Hematopoietic multipotent progenitor cell (in vitro differentiated cells): ENCODE data around the gene GABBR2. TPM values are rescaled to one million over a fixed set of nuclear protein-coding genes. Genes with fewer than 3 reads are reported as not detected.

Experiments
- DNase-seq, 3 donors: peaks; one replicate each; pipeline ENCODE4 v3.0.0-alpha.2; 2011 to 2015; ENCODE audit warnings: low read depth in 2 of 3, low spot score in 2 of 3
- total RNA-seq: library from RNA; depleted of rRNA; stranded (reverse); fragments of >200 nt; gene quantifications from one replicate; pipeline ENCODE4 v1.2.3, GENCODE V29; 2012

The GABBR2 gene
- total RNA-seq, 1 donor, result not detected

DNA sequence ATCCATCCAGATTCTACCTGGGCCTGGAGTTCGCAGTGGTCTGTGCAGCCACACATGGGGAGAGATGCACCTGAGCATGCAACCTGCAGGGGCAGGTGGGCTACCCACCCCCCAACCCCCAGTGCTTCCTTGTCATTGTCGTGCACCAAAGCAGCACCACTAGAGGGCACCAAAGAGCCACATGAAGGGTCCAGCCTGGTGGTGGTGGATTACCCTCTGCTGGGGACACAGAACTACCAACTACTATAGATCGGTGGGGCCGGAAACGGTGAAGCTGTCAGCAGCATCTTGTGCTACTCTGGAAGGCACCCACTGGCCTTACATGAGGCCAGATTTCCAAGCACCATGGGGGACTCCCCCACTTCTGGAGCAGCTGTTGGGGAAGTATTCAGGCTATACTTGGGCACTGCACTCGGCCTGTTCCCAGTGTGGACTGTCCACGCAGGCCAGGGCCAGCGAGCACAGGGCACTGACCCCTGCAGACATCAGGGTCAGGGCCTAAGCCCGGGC is 393.1 kb downstream of the GABBR2 start:
- peak; percentile 47 to 94 (median 86) for DNase-seq

DNA sequence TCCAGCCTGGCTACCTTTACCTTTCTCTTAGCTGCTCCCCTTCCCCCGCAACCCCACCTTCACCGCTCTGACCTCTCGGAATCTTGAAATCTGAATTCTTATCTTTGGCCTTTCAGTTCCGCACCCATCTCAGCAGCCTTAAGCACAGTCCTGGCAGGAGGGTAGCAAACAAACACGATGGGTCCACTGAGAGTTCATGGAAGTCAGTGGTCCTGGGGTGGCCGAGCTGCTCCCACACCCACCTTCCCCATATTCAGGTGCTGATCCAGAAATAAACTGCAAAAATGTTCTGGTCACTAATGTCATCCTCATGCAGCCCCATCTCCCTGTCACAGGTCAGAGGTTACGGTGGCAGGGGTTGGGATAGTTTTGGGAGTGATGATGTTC is 393.7 kb downstream of the GABBR2 start:
- DNase-seq, result no peak

DNA sequence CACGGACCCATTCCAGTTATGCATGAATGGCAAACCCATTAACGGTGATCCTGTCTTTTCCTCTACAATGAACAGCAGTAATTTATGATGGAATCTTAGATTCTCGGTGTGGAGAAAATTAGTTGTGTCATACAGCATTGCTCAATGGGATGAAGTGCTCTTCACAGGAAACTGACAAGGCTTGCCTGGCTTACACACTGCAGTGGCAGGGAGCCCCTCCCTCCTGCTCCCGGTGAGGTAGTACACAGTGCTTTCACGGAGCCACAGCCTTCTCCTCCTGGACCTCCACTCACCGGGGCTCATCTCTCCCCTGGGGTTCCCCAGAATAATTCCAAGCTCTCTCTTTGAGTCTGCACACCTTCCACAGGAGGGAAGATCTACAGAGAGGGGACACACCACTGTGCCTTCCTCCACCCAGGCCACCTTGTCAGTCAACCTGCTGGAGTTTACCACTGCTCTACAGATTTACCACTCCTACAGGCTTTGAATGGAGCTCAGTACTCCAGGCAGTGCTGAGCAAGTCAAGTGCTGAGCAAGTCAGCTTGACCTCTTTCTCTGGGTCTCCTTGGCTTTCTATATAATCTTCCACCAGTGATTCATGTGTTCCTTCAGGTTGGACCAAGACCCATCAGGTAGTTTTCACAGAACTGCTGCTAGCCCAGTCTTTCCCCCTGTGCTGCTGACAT is 394.2 kb downstream of the GABBR2 start:
- DNase-seq, result no peak

DNA sequence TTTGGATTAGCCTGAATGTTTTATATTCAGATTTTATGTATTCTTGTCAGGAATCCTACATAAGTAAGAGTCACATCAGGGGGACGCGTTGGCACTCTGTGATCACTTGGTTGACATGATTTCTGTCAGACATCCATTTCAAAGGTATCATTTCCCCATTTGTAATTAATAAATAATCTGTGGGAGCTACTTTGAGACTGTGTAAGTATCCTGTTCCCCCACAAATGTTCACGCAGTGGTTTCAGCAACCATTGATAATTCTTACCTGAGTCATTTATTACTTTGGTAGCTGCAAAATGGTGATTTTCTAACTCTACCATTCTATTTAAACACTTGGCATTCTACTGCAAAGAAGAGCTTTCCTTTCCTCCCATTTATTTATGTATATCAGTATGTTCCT is 396.4 kb downstream of the GABBR2 start:
- no peak for DNase-seq

DNA sequence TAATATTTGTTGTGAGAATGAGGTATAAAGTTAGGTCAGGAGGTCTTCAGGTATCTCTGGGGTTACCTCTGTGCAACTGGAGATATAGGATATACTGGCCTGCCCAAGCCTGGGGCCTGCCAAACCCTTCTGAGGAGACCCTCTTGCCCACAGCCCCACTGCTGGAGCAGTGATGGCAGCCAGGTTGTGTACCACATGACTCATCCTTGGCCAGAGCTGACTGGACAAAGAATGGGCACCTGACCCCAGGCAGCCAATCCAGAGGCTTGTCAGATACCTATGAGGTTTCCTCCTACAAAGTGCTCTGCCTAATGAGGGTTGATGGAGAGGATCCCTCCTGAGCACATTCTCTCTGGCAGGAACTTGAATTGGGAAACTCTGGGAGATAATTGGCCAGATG is 397.2 kb downstream of the GABBR2 start:
- DNase-seq, result no peak

DNA sequence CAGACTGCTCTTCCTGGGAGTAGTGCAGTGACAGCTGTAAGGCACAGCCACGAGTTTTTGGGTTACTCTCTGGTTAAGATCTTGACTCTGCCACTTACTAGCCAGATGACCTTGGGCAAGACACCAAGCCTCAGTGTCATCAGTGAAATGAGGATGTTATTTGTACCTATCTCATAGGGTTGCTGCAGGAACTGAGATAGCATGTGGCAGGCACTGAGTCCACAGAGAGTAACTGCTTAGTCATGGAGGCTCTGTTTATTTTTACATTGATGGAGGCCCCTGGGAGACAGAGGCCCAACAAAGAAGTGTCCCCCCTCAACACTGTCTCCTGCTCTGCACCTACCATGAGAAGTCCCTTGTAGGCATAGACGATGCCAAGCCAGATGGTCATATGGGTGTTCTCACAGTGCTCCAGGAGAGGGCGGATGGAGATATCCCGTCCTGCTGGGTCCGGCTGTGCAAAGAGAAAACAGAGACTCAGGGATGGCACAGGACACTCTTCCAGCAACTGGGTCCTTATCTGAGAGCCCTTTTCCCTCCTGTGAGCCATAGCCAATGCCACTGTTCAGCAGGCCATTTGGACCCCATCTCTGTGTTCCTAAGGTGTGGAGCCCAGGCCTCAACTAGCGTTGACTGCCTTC is 397.9 kb downstream of the GABBR2 start:
- peak in 2 of 3 donors; percentile 9 to 41 for DNase-seq

DNA sequence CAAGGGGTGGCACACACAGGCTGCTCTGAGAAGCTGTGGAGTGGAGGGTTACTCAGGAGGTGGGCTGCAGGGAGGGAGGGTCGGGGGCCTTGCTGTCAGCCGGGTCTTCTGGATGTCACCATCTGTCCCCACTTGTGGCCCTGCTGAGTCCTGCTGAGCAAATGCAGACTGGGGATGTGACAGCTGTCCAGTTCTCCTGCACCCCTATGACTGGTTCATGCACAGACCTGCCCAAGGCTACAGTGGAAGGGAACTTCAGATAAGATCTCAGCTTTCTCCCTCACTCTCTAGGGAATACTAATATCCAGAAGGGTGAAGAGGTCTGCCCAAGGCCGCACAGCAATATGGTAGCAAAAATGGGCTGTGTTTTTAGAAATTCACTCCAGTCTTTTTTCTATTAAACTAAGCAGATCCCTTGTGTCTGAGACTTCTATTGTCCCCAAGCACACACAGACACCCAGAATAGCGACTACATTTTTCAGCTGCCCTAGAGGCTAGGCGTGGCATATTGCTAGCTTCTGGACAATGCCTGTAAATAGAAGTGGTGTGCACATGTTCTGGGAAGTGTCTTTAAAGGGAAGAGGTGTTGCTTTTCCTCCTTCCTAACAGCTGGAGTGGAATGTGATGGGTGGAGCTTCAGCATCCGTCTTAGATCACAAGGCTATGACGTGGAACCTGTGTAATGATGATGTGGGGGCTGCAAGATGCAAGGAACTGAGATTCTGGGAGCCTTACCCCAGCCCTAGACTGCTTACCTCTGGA is 402.2 kb downstream of the GABBR2 start:
- no peak for DNase-seq

DNA sequence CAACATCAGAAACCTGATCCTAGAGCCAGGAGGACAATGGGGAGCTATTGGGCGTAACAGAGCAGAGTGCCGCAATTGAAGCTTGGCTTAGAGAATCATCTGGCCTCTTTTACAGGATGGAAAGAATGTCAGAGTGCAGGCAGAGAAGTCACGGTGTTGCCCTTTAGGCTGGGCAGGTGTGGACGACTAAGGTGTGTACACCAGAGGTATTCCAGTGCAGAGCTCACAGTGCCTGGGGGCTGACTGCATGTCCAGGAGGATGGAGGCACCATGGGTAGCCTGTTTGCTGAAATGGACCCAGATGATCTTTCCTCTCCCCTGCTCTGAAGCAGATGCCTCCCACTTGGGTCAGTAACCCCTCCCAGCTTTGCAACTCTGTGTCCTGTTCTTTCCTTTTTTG is 404.4 kb downstream of the GABBR2 start:
- no peak for DNase-seq

DNA sequence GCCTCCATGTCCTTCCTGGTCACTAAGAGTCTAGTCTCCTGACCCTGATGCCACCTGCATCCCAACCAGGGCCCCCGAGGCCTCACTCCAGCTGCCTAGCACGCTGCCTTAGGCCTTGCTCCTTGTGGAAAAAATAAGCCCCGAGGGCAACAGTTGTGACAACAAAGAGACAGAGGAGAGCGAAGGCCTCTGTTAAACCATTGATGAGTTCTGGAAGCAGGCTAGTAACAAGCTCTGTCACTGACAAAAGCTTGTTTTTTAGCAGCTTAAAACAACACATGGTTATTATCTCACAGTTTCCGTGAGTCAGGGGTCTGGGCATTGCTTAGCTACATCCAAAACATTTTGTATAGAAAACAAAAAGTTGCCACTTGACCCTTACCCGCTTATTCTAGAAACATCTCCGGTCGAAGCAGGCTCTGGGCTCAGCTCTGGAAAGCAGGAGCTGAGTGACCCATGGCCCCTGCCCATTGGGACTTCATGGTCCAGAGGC is 405.1 kb downstream of the GABBR2 start:
- DNase-seq, result no peak

DNA sequence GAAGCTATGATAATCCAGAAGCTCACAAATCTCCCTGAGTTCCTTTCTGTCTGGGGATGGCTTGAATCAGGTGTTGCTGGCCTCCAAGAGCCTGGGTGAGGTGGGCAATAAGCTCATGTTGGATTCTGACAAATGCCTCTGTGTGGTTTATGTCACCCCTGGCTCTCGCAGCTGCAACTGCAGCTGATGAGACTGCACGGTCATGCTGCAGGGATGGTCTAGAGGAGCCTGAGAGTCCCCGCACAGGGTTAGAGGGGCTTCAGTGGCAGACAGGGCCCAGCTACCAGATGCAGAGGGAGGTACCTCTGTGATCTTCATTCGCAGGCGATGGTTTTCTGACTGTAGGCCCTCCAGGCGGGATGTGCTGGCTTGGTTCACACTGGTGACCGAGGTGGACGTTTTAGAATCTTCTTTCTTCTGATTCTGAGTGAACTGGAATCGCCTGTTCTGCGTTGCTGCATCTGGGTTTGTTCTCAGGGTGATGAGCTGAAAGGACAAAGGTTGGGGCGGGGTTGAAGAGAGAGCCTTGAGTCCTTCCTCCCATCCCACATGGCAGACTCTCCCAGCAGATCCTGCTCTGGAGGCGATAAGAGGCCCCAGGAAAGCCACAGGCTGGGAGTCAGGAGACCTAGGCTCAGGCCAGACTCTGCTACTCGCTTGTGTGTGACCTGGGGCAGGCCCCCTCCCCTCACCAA is 405.6 kb downstream of the GABBR2 start:
- DNase-seq, result no peak

DNA sequence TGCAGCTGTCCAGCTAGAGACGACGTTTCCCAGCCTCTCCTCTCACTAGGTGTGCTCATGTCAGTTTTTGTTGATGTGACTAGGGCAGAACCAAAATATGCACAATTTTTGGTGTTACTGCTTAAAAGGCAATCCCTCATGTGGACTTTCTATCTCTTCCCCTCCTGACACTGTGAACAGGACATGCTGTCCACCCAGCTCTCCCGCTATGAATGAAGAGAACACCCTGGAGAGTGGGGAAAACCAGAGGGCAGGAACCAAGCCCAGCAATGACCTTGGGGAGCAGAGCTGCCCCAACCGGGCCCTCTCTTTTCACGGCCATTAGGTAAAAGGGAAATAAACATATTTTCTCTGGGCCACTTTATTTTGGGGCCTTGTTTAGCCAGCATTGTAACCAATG is 406.6 kb downstream of the GABBR2 start:
- no peak for DNase-seq

DNA sequence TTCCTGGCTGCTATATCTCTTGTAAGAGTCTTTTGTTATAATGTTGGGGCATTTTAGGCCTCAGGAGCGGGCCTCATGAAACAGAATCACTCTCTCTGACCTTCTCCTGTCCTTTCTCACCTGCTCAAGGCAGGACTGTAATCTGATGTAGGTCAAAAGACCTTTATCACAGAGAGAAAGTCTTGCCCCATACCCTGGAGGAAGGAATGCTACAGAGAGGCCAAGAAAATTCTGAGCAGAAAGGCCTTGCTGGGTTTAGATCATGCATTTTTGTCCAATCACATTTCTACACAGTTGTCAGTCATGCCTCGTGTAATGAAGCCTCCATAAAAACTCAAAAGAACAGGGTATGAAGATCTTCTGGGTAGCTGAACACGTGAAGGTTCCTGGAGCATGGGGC is 408.1 kb downstream of the GABBR2 start:
- no peak for DNase-seq

DNA sequence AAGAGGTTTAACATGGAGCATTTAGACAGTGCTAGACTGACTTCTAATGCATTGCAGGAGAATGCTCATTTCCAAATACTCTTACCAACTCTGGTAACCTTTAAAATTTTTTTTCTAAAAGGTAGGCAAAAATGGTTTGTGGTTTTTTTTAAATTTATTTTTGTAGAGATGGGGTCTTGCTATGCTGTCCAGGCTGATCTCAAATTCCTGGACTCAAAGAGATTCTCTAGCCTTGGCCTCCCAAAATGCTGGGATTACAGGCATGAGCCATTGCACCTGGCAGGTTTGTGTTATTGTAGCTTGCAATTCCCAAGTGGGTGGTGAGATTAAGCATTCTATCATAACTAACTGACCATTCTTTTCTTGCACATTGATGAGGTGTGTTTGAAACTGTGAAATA is 410.3 kb downstream of the GABBR2 start:
- DNase-seq, result no peak

DNA sequence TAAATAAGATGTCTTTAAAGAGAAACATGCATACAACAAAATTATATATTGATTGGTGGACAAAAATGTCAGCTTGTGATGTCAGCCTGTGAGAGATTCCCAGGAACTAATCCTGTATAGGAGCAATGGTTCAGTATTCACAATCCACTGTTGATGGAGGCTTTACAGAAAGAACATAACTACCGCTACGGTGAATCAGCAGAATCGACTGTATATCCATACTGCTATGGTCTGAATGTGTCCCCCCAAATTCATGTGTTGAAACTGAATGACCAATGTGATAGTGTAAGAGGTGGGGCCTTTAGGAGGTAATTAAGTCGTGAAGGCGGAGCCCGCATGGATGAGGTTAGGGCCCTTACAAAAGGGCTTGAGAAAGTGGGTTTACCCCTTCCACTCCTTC is 412.9 kb downstream of the GABBR2 start:
- no peak for DNase-seq

DNA sequence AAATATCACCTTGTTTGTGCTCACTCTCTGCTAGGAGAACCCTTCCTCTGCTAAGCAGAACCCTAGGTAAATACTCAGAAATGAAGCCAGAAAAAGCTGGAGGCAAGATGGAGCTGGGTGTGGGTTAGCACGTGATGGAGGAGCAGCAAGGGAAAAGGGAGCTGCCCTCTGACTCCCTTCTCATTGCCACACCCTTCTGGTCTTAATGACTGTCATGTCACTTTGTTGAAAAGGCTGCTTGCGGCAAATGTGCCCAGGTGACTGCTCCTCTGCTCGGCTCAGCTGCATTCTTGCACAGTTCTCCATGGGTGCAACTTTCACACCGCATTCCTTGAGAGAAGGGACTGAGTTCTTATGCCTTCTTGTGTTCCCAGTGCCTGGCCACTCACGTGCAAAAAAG is 416.9 kb downstream of the GABBR2 start:
- no peak for DNase-seq

DNA sequence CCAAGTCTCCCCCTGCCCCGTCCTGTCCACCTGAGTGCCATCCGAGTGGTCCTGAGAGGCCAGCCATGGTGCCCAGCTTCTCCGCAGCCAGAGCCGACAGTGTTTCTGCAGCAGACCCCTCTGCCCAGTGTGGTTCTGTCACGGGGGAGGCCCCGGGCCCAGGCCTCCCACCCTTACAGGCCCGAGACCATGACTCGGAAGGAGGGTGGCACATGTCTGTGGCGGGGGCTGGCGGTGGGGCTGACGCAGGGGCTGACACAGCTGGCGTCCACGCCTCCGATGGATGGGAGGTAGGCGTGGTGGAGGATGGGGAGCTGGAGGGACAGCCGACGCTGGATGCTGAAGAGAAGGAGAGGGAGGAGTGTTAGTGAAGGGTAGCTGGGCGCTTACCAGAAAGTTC is 418.3 kb downstream of the GABBR2 start:
- DNase-seq, result no peak

DNA sequence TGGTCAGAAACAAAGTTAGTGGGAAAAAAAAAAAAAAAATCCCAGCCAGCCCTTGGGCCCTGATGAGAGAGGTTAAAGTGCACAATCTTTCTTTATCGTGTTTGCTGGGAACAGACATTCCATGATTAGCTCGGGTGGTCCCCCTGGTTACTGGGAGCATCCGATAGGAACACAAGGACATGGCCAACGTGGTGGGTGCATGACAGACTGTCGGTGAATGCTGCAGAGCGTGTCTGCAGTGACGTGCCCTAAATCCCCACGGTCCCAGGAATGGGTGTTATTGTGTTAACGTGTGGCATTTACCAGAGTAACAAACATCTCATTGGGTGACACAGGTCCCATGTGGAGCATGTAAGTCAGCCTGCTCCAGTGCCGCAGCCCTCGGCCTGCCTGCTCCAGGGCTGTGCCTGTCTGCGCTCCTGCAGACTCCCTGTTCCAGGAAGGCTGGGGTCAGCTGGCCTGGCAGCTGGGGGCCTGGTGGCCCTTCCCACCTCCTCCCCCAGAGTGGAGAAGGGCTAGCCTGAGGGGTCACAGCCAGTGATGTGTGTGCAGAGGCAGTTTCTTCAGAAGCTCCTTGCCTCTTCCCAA is 419.0 kb downstream of the GABBR2 start:
- DNase-seq, result no peak

DNA sequence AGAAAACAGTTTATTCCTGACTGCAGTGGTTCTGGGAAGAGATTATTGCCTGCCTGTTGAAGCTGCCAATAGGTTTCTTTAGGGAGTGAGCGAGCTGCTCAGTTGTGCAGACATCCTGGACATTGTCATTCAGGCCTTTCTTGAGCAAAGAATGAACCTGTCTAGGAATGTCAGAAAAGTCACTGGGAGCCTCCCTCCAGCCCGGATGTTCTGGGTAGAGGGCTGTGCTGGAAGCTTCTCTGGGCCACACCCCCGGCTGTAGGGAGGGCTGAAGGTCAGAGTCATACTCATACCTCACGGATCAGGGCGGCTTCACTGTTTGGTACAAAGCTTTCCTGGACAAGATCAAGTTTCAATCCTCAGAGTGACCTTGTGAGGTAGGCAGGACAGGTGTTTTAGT is 419.9 kb downstream of the GABBR2 start:
- no peak for DNase-seq

DNA sequence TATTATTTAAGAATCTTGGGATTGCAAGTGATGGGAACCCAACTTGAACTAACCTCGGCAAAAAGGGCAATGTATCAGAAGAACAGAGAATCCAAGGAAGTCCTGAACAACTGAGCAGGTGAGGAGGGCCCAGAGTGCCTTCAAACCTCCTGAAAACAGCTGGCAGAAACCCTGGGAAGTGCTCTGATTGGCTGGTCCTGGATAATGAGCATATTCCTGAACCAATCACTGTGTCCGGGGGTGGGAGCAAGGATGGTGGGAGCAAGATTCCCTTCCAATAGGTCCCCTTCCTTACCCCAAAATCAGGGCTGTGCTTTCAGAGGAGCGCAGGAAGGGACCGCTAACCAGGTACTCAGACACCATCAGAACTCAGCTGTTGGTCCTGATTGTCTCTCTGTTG is 421.4 kb downstream of the GABBR2 start:
- DNase-seq, result no peak

DNA sequence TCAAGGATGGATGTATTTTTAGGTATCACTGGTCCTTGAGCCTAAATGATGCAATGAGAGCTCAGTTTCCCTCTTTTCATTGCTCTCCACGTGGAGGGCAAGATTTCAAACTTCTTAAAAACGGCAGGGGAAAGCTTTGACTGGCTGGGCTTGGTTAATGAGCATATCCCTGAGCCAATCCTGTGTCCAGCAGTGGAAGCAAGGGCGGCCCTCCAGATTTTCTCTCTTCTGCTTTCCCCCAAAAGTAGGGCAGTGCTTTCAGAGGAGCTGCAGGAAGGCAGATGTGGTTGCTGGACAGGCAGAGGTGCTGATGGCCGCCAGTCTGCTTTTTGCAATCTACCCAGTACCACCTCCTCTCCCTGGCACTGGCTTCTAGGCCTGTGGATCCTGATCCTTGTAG is 423.3 kb downstream of the GABBR2 start:
- DNase-seq, result no peak

DNA sequence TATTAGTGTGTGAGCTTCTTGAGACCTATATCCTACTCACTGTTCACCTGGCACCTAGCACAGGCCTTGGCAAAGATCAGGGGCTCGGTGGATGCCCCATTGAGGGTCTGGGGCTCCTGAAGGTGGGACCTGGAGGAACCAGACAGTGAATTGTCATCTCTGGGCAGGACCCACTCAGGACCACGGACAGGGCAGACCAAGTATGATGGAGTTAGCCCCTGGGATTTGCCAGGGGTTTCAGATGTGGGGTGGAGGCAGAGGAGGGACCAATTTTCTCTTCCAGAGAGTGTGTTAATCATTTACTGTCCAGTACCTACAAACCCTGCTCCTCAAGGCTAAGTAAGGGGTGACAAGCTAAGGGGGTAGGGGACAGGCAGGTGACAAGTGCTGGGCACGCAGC is 424.0 kb downstream of the GABBR2 start:
- DNase-seq, result no peak
